ENCODE measurements around the gene RING1.

DNA sequence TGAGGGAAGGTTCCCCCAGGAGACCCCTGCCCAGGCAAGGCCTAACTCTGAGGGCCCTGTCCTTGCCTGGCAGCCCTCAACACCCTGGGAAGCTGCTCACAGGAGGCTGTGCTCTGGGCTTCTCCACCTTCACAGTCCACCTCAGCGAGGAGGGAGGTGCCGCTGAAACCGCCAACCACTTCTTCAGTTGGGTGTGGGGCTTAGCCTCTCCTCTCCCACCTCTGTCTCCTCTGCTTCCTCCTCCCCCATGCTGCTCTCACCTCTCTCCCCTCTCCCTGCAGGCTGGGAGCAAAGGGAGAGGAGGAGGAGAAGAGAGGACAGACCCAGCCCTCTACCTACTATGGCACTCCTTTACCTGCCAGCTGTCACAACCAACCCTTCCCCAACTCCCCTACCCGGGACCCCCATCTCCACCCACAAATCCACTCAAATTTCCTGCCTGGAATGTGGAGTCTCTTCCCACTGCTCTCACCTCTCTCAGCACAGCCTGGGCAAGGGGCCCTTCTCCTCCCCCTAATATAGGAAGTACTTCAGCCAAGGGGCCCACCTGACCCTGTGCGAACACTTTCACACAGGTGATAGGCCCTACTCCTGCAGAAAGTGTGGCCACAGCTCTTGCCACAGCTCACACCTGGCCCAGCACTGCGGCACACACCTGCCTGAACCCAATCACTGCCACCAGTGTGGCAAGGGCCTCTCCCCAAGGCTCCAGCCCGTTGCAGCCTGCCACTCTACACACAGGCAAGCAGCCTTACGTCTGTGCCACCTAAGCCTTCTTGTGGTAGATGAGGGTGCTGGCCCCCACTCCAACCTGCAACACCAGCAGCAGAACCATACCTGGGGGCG is 7.2 kb downstream of the RING1 start:
- TF ChIP-seq TAF1 (IDR thresholded peaks at IDR 0.05; ENCODE audit: borderline replicate concordance, insufficient read depth, low read length) (no peak), SIN3A (IDR thresholded peaks at IDR 0.05; ENCODE audit: borderline replicate concordance, insufficient read depth, low read length) (no peak), POLR2AphosphoS5 (IDR thresholded peaks at IDR 0.05; ENCODE audit: low read depth, low read length) (no peak), FOXP2 (optimal IDR thresholded peaks at IDR 0.05; ENCODE audit: borderline replicate concordance, extremely low read depth, extremely low read length, insufficient read depth) (no peak)
- TF ChIP-seq, protein P1, sequence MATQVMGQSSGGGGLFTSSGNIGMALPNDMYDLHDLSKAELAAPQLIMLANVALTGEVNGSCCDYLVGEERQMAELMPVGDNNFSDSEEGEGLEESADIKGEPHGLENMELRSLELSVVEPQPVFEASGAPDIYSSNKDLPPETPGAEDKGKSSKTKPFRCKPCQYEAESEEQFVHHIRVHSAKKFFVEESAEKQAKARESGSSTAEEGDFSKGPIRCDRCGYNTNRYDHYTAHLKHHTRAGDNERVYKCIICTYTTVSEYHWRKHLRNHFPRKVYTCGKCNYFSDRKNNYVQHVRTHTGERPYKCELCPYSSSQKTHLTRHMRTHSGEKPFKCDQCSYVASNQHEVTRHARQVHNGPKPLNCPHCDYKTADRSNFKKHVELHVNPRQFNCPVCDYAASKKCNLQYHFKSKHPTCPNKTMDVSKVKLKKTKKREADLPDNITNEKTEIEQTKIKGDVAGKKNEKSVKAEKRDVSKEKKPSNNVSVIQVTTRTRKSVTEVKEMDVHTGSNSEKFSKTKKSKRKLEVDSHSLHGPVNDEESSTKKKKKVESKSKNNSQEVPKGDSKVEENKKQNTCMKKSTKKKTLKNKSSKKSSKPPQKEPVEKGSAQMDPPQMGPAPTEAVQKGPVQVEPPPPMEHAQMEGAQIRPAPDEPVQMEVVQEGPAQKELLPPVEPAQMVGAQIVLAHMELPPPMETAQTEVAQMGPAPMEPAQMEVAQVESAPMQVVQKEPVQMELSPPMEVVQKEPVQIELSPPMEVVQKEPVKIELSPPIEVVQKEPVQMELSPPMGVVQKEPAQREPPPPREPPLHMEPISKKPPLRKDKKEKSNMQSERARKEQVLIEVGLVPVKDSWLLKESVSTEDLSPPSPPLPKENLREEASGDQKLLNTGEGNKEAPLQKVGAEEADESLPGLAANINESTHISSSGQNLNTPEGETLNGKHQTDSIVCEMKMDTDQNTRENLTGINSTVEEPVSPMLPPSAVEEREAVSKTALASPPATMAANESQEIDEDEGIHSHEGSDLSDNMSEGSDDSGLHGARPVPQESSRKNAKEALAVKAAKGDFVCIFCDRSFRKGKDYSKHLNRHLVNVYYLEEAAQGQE (IDR thresholded peaks at IDR 0.05; ENCODE audit: insufficient read depth in 1 of 2, low read depth in 2 of 2, low read length in 2 of 2) = no peak

All from PFSK-1 (cell line).